Femur (tissue), 1 donor: ENCODE data around the gene TSGA10IP.

Experiments
- DNase-seq: peaks from one replicate; pipeline ENCODE4 v3.0.0-alpha.2; 2017

The TSGA10IP gene

DNA sequence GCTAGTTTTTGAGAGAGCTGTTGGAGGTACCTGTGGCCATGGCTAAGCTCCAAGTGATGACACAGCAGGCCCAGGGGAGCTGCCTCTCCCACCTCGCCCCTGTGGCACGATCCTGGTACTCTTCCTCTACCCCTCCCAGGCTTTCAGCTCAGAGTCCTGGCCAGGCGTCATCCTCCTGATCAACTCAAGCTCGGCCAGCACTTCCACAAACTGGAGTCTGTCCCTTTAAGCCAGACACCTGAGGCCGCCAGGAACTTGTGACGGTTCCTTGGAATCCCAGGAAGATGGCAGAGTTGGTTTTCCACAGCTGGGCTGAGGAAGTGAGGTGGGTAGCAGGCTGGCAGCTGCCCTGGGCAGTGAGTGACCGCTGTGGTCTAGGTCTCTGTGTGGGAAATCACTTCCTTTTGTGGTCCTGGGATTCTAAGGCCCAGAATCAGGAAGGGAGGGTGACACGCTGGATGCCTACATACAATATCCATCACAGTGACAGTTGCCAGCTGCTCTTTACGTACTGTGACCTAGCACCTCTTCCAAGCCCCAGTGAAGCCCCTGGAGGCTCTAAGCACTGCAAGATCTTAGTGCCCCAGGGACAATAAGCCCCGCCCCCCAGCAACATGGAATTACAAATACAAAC, 63.3 kb downstream of the TSGA10IP start:
- DNase-seq: no peak
